ENCODE data around the gene CAPN5. TPM values are rescaled to one million over a fixed set of nuclear protein-coding genes. Genes with fewer than 3 reads are reported as not detected.

CAPN5 gene
- total and polyA plus RNA-seq, 10 of the 15 experiments (the other 5 are each of a cell fraction or from before 2014, with no cell fraction given), result 0.02 to 0.33 (median 0.07) TPM; not detected in 3

GRCh38 chr11:77159219-77159936, 92.6 kb downstream of the CAPN5 start (continued):
- TF ChIP-seq PBX3 (IDR thresholded peaks at IDR 0.05; ENCODE audit: insufficient replicate concordance, low read depth, low read length), result no peak

GRCh38 chr11:77159937-77160495, 93.2 kb downstream of the CAPN5 start:
- intact Hi-C loops (cut with micrococcal nuclease; ENCODE audit: unreplicated experiment) (no loop called here), in situ Hi-C loops (cut with MboI) (no loop called here)
- H3K79me2 ChIP-seq (ENCODE audit: control insufficient read depth, insufficient read depth, low read length), result no peaks in the 10 kb centered on the region
- no peak overlapping the region for H3K9ac ChIP-seq (ENCODE audit: control insufficient read depth, insufficient read depth, low read length)
- H3K27me3 ChIP-seq (replicated peaks in 1 of 2; ENCODE audit: control insufficient read depth in 2 of 2, insufficient read depth in 2 of 2, low read length in 1 of 2), result no peaks in the 10 kb centered on the region; a peak in 2 of 4 replicates
- BruUV-seq (replicated peaks), result no TSS peak
- no peak overlapping the region for H3K4me3 ChIP-seq
- no peaks in the 10 kb centered on the region for H3K36me3 ChIP-seq (ENCODE audit: control insufficient read depth in 2 of 2, insufficient read depth in 2 of 2, low read length in 1 of 2)
- ChIA-PET RAD21 (ENCODE audit: unreplicated experiment) (no interaction called here), CTCF (no interaction called here), POLR2A (no interaction called here), SMC1A (ENCODE audit: uncharacterized antibody, unreplicated experiment) (interaction anchor here (0.6 kb wide), 1 partner anchor 1603 kb away, joined by 3 read pairs; no protein-coding TSS in a partner anchor)
- WGBS (ENCODE audit: insufficient coverage, insufficient replicate concordance, low lambda C conversion rate, missing lambda C conversion rate), result 45% methylated on average over 20 of the region's 20 CpGs
- H3K4me2 ChIP-seq (ENCODE audit: control insufficient read depth, insufficient read depth), result no peak overlapping the region
- no peaks in the 10 kb centered on the region for H3K9me3 ChIP-seq (replicated peaks; ENCODE audit: control insufficient read depth, insufficient read depth, low read length)
- FAIRE-seq (no peak), DNase-seq (ENCODE audit: low read depth, low spot score) (no peak), ATAC-seq (no peak)
- H4K20me1 ChIP-seq (ENCODE audit: control insufficient read depth, insufficient read depth), result no peaks in the 10 kb centered on the region
- no peak overlapping the region for H3K27ac ChIP-seq (ENCODE audit: control insufficient read depth, insufficient read depth)
- H2AFZ ChIP-seq (ENCODE audit: control insufficient read depth, low read depth, low read length), result no peak overlapping the region
- no peaks in the 10 kb centered on the region for H3K4me1 ChIP-seq (ENCODE audit: control insufficient read depth, insufficient read depth, low read length)
- TF ChIP-seq ZNF687 (IDR thresholded peaks at IDR 0.05) (no peak), BCL11A (IDR thresholded peaks at IDR 0.05; ENCODE audit: low read depth, low read length) (no peak), SMC3 (IDR thresholded peaks at IDR 0.05; ENCODE audit: borderline replicate concordance, low read length) (no peak), POU2F2 (IDR thresholded peaks at IDR 0.05; ENCODE audit: borderline replicate concordance, low read depth, low read length) (no peak), ZNF274 (IDR thresholded peaks at IDR 0.05; ENCODE audit: insufficient read depth, insufficient read length) (no peak), YBX1 (IDR thresholded peaks at IDR 0.05) (no peak)
- TF ChIP-seq, protein P1, sequence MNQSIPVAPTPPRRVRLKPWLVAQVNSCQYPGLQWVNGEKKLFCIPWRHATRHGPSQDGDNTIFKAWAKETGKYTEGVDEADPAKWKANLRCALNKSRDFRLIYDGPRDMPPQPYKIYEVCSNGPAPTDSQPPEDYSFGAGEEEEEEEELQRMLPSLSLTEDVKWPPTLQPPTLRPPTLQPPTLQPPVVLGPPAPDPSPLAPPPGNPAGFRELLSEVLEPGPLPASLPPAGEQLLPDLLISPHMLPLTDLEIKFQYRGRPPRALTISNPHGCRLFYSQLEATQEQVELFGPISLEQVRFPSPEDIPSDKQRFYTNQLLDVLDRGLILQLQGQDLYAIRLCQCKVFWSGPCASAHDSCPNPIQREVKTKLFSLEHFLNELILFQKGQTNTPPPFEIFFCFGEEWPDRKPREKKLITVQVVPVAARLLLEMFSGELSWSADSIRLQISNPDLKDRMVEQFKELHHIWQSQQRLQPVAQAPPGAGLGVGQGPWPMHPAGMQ (IDR thresholded peaks at IDR 0.05; ENCODE audit: borderline replicate concordance), result no peak
- TF ChIP-seq, protein P2, sequence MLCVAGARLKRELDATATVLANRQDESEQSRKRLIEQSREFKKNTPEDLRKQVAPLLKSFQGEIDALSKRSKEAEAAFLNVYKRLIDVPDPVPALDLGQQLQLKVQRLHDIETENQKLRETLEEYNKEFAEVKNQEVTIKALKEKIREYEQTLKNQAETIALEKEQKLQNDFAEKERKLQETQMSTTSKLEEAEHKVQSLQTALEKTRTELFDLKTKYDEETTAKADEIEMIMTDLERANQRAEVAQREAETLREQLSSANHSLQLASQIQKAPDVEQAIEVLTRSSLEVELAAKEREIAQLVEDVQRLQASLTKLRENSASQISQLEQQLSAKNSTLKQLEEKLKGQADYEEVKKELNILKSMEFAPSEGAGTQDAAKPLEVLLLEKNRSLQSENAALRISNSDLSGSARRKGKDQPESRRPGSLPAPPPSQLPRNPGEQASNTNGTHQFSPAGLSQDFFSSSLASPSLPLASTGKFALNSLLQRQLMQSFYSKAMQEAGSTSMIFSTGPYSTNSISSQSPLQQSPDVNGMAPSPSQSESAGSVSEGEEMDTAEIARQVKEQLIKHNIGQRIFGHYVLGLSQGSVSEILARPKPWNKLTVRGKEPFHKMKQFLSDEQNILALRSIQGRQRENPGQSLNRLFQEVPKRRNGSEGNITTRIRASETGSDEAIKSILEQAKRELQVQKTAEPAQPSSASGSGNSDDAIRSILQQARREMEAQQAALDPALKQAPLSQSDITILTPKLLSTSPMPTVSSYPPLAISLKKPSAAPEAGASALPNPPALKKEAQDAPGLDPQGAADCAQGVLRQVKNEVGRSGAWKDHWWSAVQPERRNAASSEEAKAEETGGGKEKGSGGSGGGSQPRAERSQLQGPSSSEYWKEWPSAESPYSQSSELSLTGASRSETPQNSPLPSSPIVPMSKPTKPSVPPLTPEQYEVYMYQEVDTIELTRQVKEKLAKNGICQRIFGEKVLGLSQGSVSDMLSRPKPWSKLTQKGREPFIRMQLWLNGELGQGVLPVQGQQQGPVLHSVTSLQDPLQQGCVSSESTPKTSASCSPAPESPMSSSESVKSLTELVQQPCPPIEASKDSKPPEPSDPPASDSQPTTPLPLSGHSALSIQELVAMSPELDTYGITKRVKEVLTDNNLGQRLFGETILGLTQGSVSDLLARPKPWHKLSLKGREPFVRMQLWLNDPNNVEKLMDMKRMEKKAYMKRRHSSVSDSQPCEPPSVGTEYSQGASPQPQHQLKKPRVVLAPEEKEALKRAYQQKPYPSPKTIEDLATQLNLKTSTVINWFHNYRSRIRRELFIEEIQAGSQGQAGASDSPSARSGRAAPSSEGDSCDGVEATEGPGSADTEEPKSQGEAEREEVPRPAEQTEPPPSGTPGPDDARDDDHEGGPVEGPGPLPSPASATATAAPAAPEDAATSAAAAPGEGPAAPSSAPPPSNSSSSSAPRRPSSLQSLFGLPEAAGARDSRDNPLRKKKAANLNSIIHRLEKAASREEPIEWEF (IDR thresholded peaks at IDR 0.05; ENCODE audit: insufficient replicate concordance, low read depth, low read length), result no peak
